ENCODE data around the gene ROCK2.

DNA sequence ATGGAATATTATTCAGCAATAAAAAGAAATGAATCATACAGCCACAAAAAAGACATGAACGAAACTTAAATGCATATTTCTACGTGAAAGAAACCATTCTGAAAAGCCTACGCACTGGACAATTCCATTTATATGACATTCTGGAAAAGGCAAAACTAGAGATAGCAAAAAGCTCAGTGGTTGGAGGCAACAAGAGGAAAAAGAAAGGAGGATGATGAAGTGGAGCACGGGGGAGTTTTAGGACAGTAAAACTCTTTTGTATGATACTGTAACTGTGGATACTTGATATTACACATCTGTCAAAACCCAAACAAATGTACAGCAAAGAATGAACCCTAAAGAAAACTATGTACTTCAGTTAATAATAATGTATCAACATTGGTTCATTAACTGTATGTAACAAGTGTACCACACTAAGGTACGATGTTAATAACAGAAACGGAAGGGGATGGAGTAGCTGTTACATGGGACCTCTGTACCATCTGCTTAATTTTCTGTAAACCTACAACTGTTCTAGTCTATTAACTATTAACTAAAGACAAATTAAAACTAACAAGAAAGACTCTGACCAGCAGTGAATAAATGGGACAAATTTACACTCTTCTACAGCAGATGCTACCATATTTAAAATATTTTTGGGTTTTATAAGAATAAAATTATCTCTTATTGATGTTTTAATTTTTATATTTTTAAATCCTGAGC, 31.5 kb downstream of the ROCK2 start:
- no peak for TF ChIP-seq CTCF (IDR thresholded peaks at IDR 0.05)
- TF ChIP-seq POLR2A (IDR thresholded peaks at IDR 0.05): no peak
